Body of pancreas (tissue), 4 donors: ENCODE measurements around the gene C19orf33.

ENCODE experiments used
- POLR2A ChIP-seq, 3 donors: fragments of 450-650 bp; IDR thresholded peaks; one replicate each; pipeline ENCODE4 v1.6.1; 2016; ENCODE audit warnings: antibody characterized with exemption in 3 of 3, mild to moderate bottlenecking in 2 of 3
- TF ChIP-seq, protein P1 (sequence below), 7 experiments: fragments of 450-650 bp in 4 of 7; fragments of 200-600 bp in 3 of 7; sonication (generic) in 3 of 7; IDR thresholded peaks; one replicate each; pipeline ENCODE4 v1.5.1; 2016 to 2019; ENCODE audit warnings: antibody characterized with exemption in 7 of 7

DNA sequence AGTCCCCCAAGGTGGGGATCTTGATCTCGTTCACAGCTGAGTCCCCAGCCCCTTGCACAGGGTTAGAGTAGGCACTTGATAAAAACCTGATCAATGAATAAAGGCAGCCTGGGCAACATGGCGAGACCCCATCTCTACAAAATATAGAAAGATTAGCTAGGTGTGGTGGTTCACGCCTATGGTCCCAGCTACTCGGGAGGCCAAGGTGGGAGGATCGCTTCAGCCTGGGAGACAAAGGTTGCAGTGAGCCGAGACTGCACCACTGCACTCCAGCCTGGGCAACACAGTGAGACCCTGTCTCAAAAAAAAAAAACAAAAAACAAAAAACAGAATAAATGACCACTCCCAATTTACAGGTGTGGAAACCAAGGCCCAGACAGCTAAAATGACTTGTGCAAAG, 6.9 kb downstream of the C19orf33 start:
- TF ChIP-seq, protein P1, sequence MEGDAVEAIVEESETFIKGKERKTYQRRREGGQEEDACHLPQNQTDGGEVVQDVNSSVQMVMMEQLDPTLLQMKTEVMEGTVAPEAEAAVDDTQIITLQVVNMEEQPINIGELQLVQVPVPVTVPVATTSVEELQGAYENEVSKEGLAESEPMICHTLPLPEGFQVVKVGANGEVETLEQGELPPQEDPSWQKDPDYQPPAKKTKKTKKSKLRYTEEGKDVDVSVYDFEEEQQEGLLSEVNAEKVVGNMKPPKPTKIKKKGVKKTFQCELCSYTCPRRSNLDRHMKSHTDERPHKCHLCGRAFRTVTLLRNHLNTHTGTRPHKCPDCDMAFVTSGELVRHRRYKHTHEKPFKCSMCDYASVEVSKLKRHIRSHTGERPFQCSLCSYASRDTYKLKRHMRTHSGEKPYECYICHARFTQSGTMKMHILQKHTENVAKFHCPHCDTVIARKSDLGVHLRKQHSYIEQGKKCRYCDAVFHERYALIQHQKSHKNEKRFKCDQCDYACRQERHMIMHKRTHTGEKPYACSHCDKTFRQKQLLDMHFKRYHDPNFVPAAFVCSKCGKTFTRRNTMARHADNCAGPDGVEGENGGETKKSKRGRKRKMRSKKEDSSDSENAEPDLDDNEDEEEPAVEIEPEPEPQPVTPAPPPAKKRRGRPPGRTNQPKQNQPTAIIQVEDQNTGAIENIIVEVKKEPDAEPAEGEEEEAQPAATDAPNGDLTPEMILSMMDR (IDR thresholded peaks at IDR 0.05) = no peak
- no peak for TF ChIP-seq POLR2A (IDR thresholded peaks at IDR 0.05)
